CD14-positive monocyte (primary cell): ENCODE data around the gene GNPTG. TPM values are rescaled to one million over a fixed set of nuclear protein-coding genes. Genes with fewer than 3 reads are reported as not detected.

ENCODE experiments used
- DNase-seq, 3 donors: peaks; one replicate each; pipeline ENCODE4 v3.0.0-alpha.2; 2011 to 2022
- H2AFZ ChIP-seq: 2 replicates; pipeline ENCODE4 v1.6.0; 2012; ENCODE audit warnings: mild to moderate bottlenecking, low read depth, low read length, inconsistent platforms; ENCODE audit not compliant: insufficient read depth, poor library complexity, severe bottlenecking
- H3K27ac ChIP-seq, 2 donors: 1 replicate in 1 of 2; 2 replicates in 1 of 2; pipeline ENCODE4 v1.5.1; 2012 to 2013; ENCODE audit warnings: low read length in 2 of 2, control low read depth in 1 of 2, inconsistent platforms in 1 of 2, low read depth in 1 of 2, mild to moderate bottlenecking in 1 of 2
- H3K27me3 ChIP-seq, 2 donors: one replicate each; pipeline versions ENCODE4 v1.6.0 to v1.6.1; 2011 to 2013; ENCODE audit warnings: low read length in 2 of 2; ENCODE audit not compliant: control insufficient read depth in 2 of 2, insufficient read depth in 2 of 2
- H3K36me3 ChIP-seq, 2 donors: replicated peaks in 1 of 2; 1 replicate in 1 of 2; 2 replicates in 1 of 2; pipeline versions ENCODE4 v1.5.1 to v1.6.1; 2012 to 2013; ENCODE audit warnings: low read length in 2 of 2, control low read depth in 1 of 2, inconsistent platforms in 1 of 2, mild to moderate bottlenecking in 1 of 2; ENCODE audit not compliant: insufficient read depth in 2 of 2, control insufficient read depth in 1 of 2
- H3K4me1 ChIP-seq, 2 donors: 1 replicate in 1 of 2; 2 replicates in 1 of 2; pipeline versions ENCODE4 v1.5.1 to v1.6.1; 2012 to 2013; ENCODE audit warnings: low read length in 2 of 2, control low read depth in 1 of 2, inconsistent platforms in 1 of 2, mild to moderate bottlenecking in 1 of 2, moderate library complexity in 1 of 2; ENCODE audit not compliant: insufficient read depth in 2 of 2, control insufficient read depth in 1 of 2
- H3K4me2 ChIP-seq: replicated peaks from 2 replicates; pipeline ENCODE3; 2012; ENCODE audit warnings: low read length, moderate library complexity, mild to moderate bottlenecking; ENCODE audit not compliant: poor library complexity, severe bottlenecking; ENCODE audit errors: extremely low read depth
- H3K4me3 ChIP-seq, 3 experiments: fragments of 200-600 bp in 1 of 3; sonication (generic) in 1 of 3; replicated peaks in 1 of 3; 1 replicate in 2 of 3; 2 replicates in 1 of 3; pipeline ENCODE4 v1.5.1; 2011 to 2013; ENCODE audit warnings: low read length in 3 of 3, mild to moderate bottlenecking in 3 of 3, control low read depth in 2 of 3, low read depth in 2 of 3, inconsistent platforms in 1 of 3, moderate library complexity in 1 of 3
- H3K79me2 ChIP-seq: 2 replicates; pipeline ENCODE4 v1.6.0; 2012; ENCODE audit warnings: mild to moderate bottlenecking, control low read depth, inconsistent platforms, low read length, moderate library complexity; ENCODE audit not compliant: insufficient read depth
- H3K9ac ChIP-seq: 2 replicates; pipeline ENCODE4 v1.6.0; 2017; ENCODE audit warnings: low read length, mild to moderate bottlenecking; ENCODE audit not compliant: insufficient read depth, poor library complexity, severe bottlenecking
- H3K9me3 ChIP-seq, 2 donors: replicated peaks in 1 of 2; 1 replicate in 1 of 2; 2 replicates in 1 of 2; pipeline versions ENCODE4 v1.5.1 to v1.6.1; 2012 to 2013; ENCODE audit warnings: low read length in 2 of 2, control low read depth in 1 of 2; ENCODE audit not compliant: control insufficient read depth in 1 of 2, insufficient read depth in 1 of 2
- H4K20me1 ChIP-seq: 2 replicates; pipeline ENCODE4 v1.6.0; 2012; ENCODE audit warnings: mild to moderate bottlenecking, low read length, control low read depth, moderate library complexity; ENCODE audit not compliant: insufficient read depth
- H3K27ac Mint-ChIP-seq, 7 donors: one replicate each; pipeline ENCODE4 v1.8.0; 2020; ENCODE audit warnings: mild to moderate bottlenecking in 7 of 7, mixed read lengths in 7 of 7, moderate library complexity in 6 of 7, inconsistent platforms in 2 of 7
- H3K27me3 Mint-ChIP-seq, 3 donors: one replicate each; pipeline ENCODE4 v1.8.0; 2021 to 2022; ENCODE audit warnings: low read depth in 3 of 3, mild to moderate bottlenecking in 3 of 3, mixed read lengths in 3 of 3, moderate library complexity in 3 of 3, inconsistent platforms in 1 of 3
- H3K36me3 Mint-ChIP-seq, 2 donors: one replicate each; pipeline ENCODE4 v1.8.0; 2020; ENCODE audit warnings: mixed read lengths in 2 of 2, inconsistent platforms in 1 of 2, mild to moderate bottlenecking in 1 of 2
- H3K4me1 Mint-ChIP-seq: one replicate; pipeline ENCODE4 v1.8.0; 2020; ENCODE audit warnings: mild to moderate bottlenecking, mixed read lengths
- H3K4me3 Mint-ChIP-seq, 2 donors: one replicate each; pipeline ENCODE4 v1.8.0; 2020; ENCODE audit warnings: mild to moderate bottlenecking in 2 of 2, mixed read lengths in 2 of 2, moderate library complexity in 1 of 2
- H3K9me3 Mint-ChIP-seq, 7 donors: one replicate each; pipeline ENCODE4 v1.8.0; 2020 to 2022; ENCODE audit warnings: mixed read lengths in 7 of 7, mild to moderate bottlenecking in 6 of 7, moderate library complexity in 6 of 7, inconsistent platforms in 2 of 7
- CTCF ChIP-seq: fragments of 200-600 bp; IDR thresholded peaks from one replicate; pipeline ENCODE4 v1.8.0; 2022; ENCODE audit warnings: antibody characterized with exemption, mild to moderate bottlenecking
- WGBS: methylation state at CpG from one replicate; pipeline ENCODE4 v1.1.5; 2013; ENCODE audit warnings: missing lambda C conversion rate; ENCODE audit not compliant: insufficient coverage; 5-methylcytosine and 5-hydroxymethylcytosine counted together
- intact Hi-C, 2 donors: fragments of 100-400 bp; cut with micrococcal nuclease; formaldehyde crosslinking; loops; one replicate each; pipeline versions ENCODE4 v1.15.0 to v1.15.1; 2023
- polyA plus RNA-seq, 3 donors: library from polyadenylated mRNA; depleted of rRNA in 1 of 3; unstranded in 2 of 3; stranded (reverse) in 1 of 3; fragments of 300-500 nt in 2 of 3; fragments of >200 nt in 1 of 3; fragmentation: Illumina TruSeq in 2 of 3; gene quantifications; 1 replicate in 2 of 3; 2 replicates in 1 of 3; pipeline ENCODE4 v1.2.3, GENCODE V29; 2012 to 2021

Gene GNPTG
- polyA plus RNA-seq, 3 donors: 74.7 to 130 (median 82.5) TPM

- Mint-ChIP-seq H3K4me1 (peaks cover 31% of the 10 kb centered on the region), H3K9me3 (peaks cover 0 to 2% (median 0%) of the 10 kb centered on the region in 7 donors), H3K27ac (peak overlapping the region in 5 of 7 donors; percentile 85 to 95 (median 92)), H3K36me3 (peaks cover 22 to 36% of the 10 kb centered on the region in 2 donors), H3K27me3 (no peaks in the 10 kb centered on the region), H3K4me3 (peak overlapping the region; percentile 95 to 98)
- Histone ChIP-seq H2AFZ (no peak overlapping the region), H3K4me3 (peak overlapping the region; percentile 79 to 94 (median 87)), H3K9me3 (no peaks in the 10 kb centered on the region), H3K79me2 (peaks cover 64% of the 10 kb centered on the region), H3K36me3 (peaks cover 38 to 40% of the 10 kb centered on the region in 2 donors), H3K27me3 (no peaks in the 10 kb centered on the region), H3K27ac (peak overlapping the region; percentile 44 to 81), H4K20me1 (peaks cover 64% of the 10 kb centered on the region), H3K4me2 (peak overlapping the region; percentile 86), H3K4me1 (peaks cover 28 to 29% of the 10 kb centered on the region in 2 donors), H3K9ac (peak overlapping the region; percentile 74)
- TF ChIP-seq CTCF: no peak
- WGBS: 36% methylated on average over 13 of the region's 13 CpGs
- no peak for DNase-seq
- intact Hi-C loops: loop anchor here in 1 of 2 donors (5.0 kb wide), 1 partner anchor 36 kb away; no protein-coding TSS in a partner anchor
Measured at GRCh38 chr16:1311212-1311737, 40.5 kb upstream of the GNPTG start.

GRCh38 chr16:1311738-1312466 is 39.8 kb upstream of the GNPTG start:
- H3K9me3 Mint-ChIP-seq: peaks cover 0 to 2% (median 0%) of the 10 kb centered on the region in 7 donors
- Histone ChIP-seq H3K4me3 (peak overlapping the region in 2 of 3 experiments; percentile 87 to 94), H3K27me3 (no peaks in the 10 kb centered on the region), H3K9ac (peak overlapping the region; percentile 74), H3K79me2 (peaks cover 70% of the 10 kb centered on the region), H3K4me2 (peak overlapping the region; percentile 86), H3K4me1 (peaks cover 28 to 29% of the 10 kb centered on the region in 2 donors), H3K36me3 (peaks cover 44 to 46% of the 10 kb centered on the region in 2 donors), H2AFZ (no peak overlapping the region), H4K20me1 (peaks cover 71% of the 10 kb centered on the region), H3K27ac (peak overlapping the region; percentile 44 to 81), H3K9me3 (no peaks in the 10 kb centered on the region)
- WGBS: 32% methylated on average over 32 of the region's 35 CpGs
- no peaks in the 10 kb centered on the region for H3K27me3 Mint-ChIP-seq
- peaks cover 31% of the 10 kb centered on the region for H3K4me1 Mint-ChIP-seq
- peak overlapping the region; percentile 95 to 98 for H3K4me3 Mint-ChIP-seq
- DNase-seq: no peak
- TF ChIP-seq CTCF: no peak
- peak overlapping the region in 3 of 7 donors; percentile 43 to 95 (median 52) for H3K27ac Mint-ChIP-seq
- peaks cover 29 to 42% of the 10 kb centered on the region in 2 donors for H3K36me3 Mint-ChIP-seq
- intact Hi-C loops: loop anchor here in 1 of 2 donors (5.0 kb wide), 1 partner anchor 35 kb away; no protein-coding TSS in a partner anchor
